Coronary artery (tissue), 2 donors: Measurements from ENCODE around the gene COL28A1.
"Not testable (repeated sequence)": the region's sequence is repeated elsewhere in the genome, so short reads cannot be mapped to it uniquely, and the experiment has no call there.

Source experiments
- DNase-seq: peaks from one replicate; pipeline ENCODE4 v3.0.0-alpha.2; 2017; ENCODE audit warnings: low spot score
- H3K27ac ChIP-seq, 2 donors: fragments of 200-600 bp; sonication (generic); one replicate each; pipeline ENCODE4 v1.5.1; 2016 to 2019
- H3K4me3 ChIP-seq: fragments of 200-600 bp; sonication (generic); 2 replicates; pipeline ENCODE4 v1.5.1; 2016; ENCODE audit warnings: mild to moderate bottlenecking, moderate library complexity
- TF ChIP-seq, protein P1 (sequence below): fragments of 200-600 bp; sonication (generic); IDR thresholded peaks from one replicate; pipeline ENCODE4 v1.5.1; 2019; ENCODE audit warnings: antibody characterized with exemption

The COL28A1 gene

DNA sequence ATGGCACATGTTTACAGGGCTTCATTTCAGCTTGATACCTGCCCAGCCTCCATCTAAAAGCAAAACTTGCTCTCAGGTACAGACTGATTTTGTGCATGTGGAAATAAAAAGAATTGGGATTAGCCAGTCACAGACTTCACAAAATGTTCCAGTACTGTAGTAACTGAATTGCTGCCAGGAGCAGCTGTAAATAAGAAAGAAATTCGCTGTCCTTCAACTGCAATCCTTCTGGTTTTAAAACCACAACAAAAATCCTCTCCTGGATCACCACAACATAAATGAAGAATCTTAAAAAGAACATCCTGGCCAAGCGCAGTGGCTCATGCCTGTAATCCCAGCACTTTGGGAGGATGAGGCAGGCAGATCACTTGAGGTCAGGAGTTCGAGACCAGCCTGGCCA lies 27.1 kb upstream of the COL28A1 start:
- H3K27ac ChIP-seq = no peak overlapping the region
- TF ChIP-seq, protein P1, sequence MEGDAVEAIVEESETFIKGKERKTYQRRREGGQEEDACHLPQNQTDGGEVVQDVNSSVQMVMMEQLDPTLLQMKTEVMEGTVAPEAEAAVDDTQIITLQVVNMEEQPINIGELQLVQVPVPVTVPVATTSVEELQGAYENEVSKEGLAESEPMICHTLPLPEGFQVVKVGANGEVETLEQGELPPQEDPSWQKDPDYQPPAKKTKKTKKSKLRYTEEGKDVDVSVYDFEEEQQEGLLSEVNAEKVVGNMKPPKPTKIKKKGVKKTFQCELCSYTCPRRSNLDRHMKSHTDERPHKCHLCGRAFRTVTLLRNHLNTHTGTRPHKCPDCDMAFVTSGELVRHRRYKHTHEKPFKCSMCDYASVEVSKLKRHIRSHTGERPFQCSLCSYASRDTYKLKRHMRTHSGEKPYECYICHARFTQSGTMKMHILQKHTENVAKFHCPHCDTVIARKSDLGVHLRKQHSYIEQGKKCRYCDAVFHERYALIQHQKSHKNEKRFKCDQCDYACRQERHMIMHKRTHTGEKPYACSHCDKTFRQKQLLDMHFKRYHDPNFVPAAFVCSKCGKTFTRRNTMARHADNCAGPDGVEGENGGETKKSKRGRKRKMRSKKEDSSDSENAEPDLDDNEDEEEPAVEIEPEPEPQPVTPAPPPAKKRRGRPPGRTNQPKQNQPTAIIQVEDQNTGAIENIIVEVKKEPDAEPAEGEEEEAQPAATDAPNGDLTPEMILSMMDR = no peak
- H3K4me3 ChIP-seq = no peak overlapping the region
- no peak for DNase-seq

DNA sequence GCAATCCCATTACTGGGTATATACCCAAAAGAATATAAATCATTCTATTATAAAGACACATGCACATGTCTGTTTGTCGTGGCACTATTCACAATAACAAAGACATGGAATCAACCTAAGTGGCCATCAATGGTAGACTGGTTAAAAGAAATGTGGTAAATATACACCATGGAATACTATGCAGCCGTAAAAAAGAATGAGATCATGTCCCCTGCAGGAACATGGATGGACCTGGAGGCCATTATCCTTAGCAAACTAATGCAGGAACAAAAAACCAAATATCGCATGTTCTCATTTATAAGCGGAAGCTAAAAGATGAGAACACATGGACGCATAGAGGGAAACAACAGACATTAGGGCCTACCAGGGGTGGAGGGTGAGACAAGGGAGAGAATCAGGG lies 25.9 kb upstream of the COL28A1 start:
- H3K4me3 ChIP-seq, DNase-seq, H3K27ac ChIP-seq: not testable (repeated sequence)

DNA sequence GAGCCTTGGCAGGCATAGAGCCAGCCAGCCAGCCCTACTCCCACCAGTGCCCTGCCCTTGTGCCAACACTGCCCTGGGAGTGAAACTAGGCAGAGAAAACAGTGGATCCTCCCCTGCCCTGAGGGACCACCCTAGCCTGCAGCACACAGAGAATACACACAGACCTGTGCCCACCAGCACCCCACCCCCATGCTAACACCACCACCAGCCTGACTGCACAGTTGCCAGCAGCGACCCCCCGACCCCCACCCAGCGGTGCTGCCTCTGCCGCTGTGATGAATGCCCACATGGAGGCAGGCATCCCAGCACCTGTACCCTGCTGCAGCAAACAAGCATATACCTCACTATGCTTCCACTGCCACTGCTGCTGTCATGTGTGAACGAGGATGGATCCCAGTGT lies 21.6 kb upstream of the COL28A1 start:
- Histone ChIP-seq H3K27ac (no peak overlapping the region), H3K4me3 (no peak overlapping the region)
- no peak for DNase-seq
- TF ChIP-seq, protein P1 = no peak

DNA sequence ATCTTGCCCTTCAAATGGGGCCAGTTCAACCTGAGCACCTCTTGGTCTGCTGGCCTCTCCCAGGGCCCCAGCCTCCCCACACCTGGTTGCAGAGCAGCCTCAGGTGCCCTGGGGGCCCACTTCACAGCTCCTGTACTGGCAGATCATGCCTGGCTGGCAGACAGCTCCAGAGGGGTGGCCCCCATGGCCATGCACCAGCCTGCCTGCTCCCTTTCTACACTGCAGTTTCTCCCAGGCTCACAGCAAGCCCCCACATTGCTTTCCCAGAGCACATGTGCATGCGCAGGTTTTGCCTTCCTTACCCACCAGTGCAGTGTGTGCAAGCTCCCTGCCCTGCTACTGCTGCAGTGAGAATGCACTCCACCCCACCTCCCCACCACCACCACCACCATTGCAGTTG lies 21.2 kb upstream of the COL28A1 start:
- Histone ChIP-seq H3K27ac (no peak overlapping the region), H3K4me3 (no peak overlapping the region)
- TF ChIP-seq, protein P1 = no peak
- DNase-seq = no peak

DNA sequence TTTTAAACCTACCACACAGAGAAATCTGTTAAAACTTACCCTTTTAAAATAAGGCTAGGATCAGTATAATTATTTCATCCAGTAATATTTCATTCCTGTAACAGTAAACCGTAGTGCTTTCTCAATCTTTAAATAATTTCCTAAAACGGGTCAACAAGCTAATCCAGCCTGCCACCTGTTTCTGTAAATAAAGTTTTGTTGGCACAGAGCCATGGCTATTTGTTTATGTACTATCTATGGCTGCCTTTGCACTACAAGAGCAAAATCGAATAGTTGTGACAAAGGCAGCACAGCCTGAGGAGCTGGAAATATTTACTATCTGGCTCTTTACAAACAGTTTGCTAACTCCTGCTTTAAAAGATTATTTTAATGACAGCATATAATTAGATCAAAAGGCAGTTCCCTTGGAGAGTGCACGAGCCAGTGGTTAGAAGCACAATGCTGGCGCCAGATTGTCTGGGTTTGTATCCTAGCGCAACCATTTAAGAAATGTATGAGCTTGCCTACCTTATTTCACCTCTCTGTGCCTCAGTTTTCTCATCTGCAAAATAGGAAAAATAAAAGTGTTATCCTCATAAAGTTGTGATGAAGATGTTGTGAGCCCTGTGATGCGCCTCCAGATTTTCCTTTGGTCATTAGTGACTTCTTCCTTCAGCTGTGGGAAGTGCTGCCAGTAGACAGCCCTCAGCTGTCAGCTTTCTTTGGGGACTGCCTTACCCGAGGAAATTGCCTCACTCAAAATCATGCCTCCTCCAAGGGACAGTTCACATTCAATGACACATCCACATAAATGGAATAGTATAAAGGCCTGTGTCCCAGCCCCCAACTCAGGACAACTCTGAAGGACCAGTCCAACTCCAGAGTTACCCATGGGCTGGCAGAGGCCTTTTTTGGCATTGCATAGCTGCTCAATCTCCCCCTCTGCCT lies 19.2 kb upstream of the COL28A1 start:
- no peak overlapping the region for H3K27ac ChIP-seq
- DNase-seq = no peak
- TF ChIP-seq, protein P1 = no peak

DNA sequence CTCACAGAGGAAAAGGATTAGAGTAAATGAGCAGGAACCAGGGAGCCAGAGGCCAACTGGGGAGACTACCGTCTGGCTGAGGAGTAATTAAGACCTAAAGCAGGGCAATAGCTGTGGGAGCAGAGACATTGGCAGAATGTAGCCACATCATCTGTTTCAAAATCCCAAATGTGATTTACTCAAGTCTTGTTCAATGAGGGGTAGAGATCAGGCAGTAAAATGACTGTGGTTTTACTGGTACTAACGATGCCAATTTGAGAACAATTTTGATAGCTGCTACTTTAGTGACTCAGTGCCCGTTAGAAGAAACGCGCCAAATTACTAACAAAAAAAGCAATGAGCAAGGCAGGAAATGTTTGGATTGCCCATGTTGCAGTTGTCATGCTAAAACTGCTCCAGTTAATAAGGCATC lies 18.4 kb upstream of the COL28A1 start:
- Histone ChIP-seq H3K4me3 (no peak overlapping the region), H3K27ac (no peak overlapping the region)
- TF ChIP-seq, protein P1 = no peak
- no peak for DNase-seq

More for the DNA sequence above, 19.2 kb upstream of the COL28A1 start:
- no peak overlapping the region for H3K4me3 ChIP-seq

DNA sequence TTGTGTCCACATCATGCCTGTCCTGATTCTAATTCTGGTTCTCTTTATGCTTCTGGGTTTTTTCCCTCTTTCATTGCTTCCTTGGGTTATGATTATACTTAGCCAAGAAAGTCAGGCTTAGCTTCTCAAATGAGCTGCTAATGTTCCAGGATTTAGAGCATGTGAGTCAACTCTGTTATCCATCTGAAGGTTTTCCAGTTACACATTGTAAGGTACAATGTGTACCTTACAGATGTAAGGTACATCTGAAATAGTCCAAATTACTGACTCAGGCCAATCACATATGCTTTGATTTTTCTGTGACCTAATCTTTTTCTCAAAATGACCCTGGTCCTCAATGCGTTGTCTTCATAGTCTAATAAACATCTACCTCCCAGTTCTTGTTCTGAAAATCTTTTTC lies 17.7 kb upstream of the COL28A1 start:
- TF ChIP-seq, protein P1 = no peak
- no peak overlapping the region for H3K27ac ChIP-seq
- no peak for DNase-seq
- no peak overlapping the region for H3K4me3 ChIP-seq
